Effector CD8-positive, alpha-beta T cell (primary cell): Measurements from ENCODE around the gene MISP.

ENCODE experiments used
- DNase-seq: peaks from one replicate; lab custom pipeline; 2025; lab: John Stamatoyannopoulos, UW

The MISP gene

DNA sequence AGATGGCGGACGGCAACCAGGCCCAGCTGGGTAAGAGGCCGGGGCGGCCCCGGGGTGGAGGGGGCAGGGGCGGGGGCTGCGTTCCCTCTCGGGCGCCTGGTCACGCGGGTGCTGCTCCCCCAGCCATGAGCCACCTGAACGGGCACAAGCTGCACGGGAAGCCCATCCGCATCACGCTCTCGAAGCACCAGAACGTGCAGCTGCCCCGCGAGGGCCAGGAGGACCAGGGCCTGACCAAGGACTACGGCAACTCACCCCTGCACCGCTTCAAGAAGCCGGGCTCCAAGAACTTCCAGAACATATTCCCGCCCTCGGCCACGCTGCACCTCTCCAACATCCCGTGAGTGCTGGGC, 57.5 kb downstream of the MISP start:
- no peak for DNase-seq

- no peak for DNase-seq
Observed at GRCh38 chr19:810077-810855, 59.4 kb downstream of the MISP start.

- DNase-seq, result no peak
Observed at GRCh38 chr19:810883-811489, 60.1 kb downstream of the MISP start.

- no peak for DNase-seq
Observed at GRCh38 chr19:811506-812048, 60.7 kb downstream of the MISP start.

GRCh38 chr19:812049-812746, 61.3 kb downstream of the MISP start:
- DNase-seq, result no peak

DNA sequence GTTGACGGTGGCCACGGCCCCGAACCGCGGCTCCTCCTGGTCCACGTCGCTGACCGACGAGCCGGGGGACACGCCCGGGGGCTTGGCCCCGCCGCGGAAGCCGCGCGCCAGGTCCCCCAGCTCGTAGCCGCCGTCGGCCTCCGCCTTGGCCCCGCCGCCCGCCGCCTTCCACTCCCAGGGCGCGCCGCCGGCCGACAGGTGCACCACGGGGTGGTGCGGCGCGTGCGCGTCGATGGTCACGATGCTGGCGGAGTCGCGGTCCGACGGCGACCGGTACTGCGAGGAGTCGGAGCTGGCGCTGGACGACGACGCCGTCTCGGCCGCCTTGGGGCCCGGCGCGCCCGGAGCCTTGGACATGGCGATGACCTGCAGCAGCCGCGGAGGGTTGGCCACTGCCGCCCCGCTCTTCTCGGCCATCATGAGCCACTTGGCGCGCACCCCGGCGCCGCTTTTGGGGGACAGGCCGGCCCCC, 61.9 kb downstream of the MISP start:
- no peak for DNase-seq

GRCh38 chr19:813219-814151, 62.6 kb downstream of the MISP start:
- no peak for DNase-seq
